ENCODE measurements around the gene ADRA1B. TPM values are rescaled to one million over a fixed set of nuclear protein-coding genes. Genes with fewer than 3 reads are reported as not detected.

ADRA1B gene
- 25.0 and 28.4 TPM in 2 replicates for total RNA-seq (2014; rRNA removed; shearing (Covaris generic); ENCODE audit: low replicate concordance)

- in situ Hi-C loops (cut with HindIII; ENCODE audit: low pct_unique_long_range_greater_than_20kb, low sequenced_read_pairs): loop anchor here (25.0 kb wide), 1 partner anchor 479 kb away; no protein-coding TSS in a partner anchor
- DNase-seq (ENCODE audit: low read depth): peak; percentile 82
These were observed at the start of gene ADRA1B for GRCh38 chr5:159915904-159916840. ADRA1B (plus strand) TSS chr5:159916482; CDS start chr5:159916906, 424 bp downstream.

- in situ Hi-C loops (cut with HindIII; ENCODE audit: low pct_unique_long_range_greater_than_20kb, low sequenced_read_pairs): no loop called here
- DNase-seq (ENCODE audit: low read depth): peak; percentile 47
These were observed 42.6 kb upstream of the ADRA1B start for GRCh38 chr5:159873680-159874079.

- DNase-seq (ENCODE audit: low read depth): peak; percentile 65
- in situ Hi-C loops (cut with HindIII; ENCODE audit: low pct_unique_long_range_greater_than_20kb, low sequenced_read_pairs): no loop called here
These were observed 42.0 kb upstream of the ADRA1B start for GRCh38 chr5:159874263-159874662.

- in situ Hi-C loops (cut with HindIII; ENCODE audit: low pct_unique_long_range_greater_than_20kb, low sequenced_read_pairs): no loop called here
- no peak for DNase-seq (ENCODE audit: low read depth)
These were observed 39.3 kb upstream of the ADRA1B start for GRCh38 chr5:159877016-159877415.

GRCh38 chr5:159877894-159878448, 38.3 kb upstream of the ADRA1B start:
- in situ Hi-C loops (cut with HindIII; ENCODE audit: low pct_unique_long_range_greater_than_20kb, low sequenced_read_pairs): no loop called here
- DNase-seq (ENCODE audit: low read depth): no peak

- in situ Hi-C loops (cut with HindIII; ENCODE audit: low pct_unique_long_range_greater_than_20kb, low sequenced_read_pairs): no loop called here
- peak; percentile 91 for DNase-seq (ENCODE audit: low read depth)
These were observed 37.3 kb upstream of the ADRA1B start for GRCh38 chr5:159878988-159879471.

GRCh38 chr5:159880676-159881075, 35.6 kb upstream of the ADRA1B start:
- in situ Hi-C loops (cut with HindIII; ENCODE audit: low pct_unique_long_range_greater_than_20kb, low sequenced_read_pairs): no loop called here
- no peak for DNase-seq (ENCODE audit: low read depth)

- no peak for DNase-seq (ENCODE audit: low read depth)
- in situ Hi-C loops (cut with HindIII; ENCODE audit: low pct_unique_long_range_greater_than_20kb, low sequenced_read_pairs): no loop called here
These were observed 34.3 kb upstream of the ADRA1B start for GRCh38 chr5:159881967-159882366.

GRCh38 chr5:159883522-159883950, 32.7 kb upstream of the ADRA1B start:
- DNase-seq (ENCODE audit: low read depth): no peak
- in situ Hi-C loops (cut with HindIII; ENCODE audit: low pct_unique_long_range_greater_than_20kb, low sequenced_read_pairs): no loop called here

- in situ Hi-C loops (cut with HindIII; ENCODE audit: low pct_unique_long_range_greater_than_20kb, low sequenced_read_pairs): no loop called here
- DNase-seq (ENCODE audit: low read depth): no peak
These were observed 31.2 kb upstream of the ADRA1B start for GRCh38 chr5:159884917-159885620.

GRCh38 chr5:159886296-159886695, 30.0 kb upstream of the ADRA1B start:
- in situ Hi-C loops (cut with HindIII; ENCODE audit: low pct_unique_long_range_greater_than_20kb, low sequenced_read_pairs): no loop called here
- no peak for DNase-seq (ENCODE audit: low read depth)

- DNase-seq (ENCODE audit: low read depth): no peak
- in situ Hi-C loops (cut with HindIII; ENCODE audit: low pct_unique_long_range_greater_than_20kb, low sequenced_read_pairs): no loop called here
These were observed 29.2 kb upstream of the ADRA1B start for GRCh38 chr5:159887050-159887449.

GRCh38 chr5:159888860-159889259, 27.4 kb upstream of the ADRA1B start:
- in situ Hi-C loops (cut with HindIII; ENCODE audit: low pct_unique_long_range_greater_than_20kb, low sequenced_read_pairs): no loop called here
- no peak for DNase-seq (ENCODE audit: low read depth)

- DNase-seq (ENCODE audit: low read depth): peak; percentile 54
- in situ Hi-C loops (cut with HindIII; ENCODE audit: low pct_unique_long_range_greater_than_20kb, low sequenced_read_pairs): no loop called here
These were observed 26.1 kb upstream of the ADRA1B start for GRCh38 chr5:159890141-159890540.

- peak; percentile 97 for DNase-seq (ENCODE audit: low read depth)
- in situ Hi-C loops (cut with HindIII; ENCODE audit: low pct_unique_long_range_greater_than_20kb, low sequenced_read_pairs): no loop called here
These were observed 24.9 kb upstream of the ADRA1B start for GRCh38 chr5:159891371-159891770.

GRCh38 chr5:159893040-159893695, 23.1 kb upstream of the ADRA1B start:
- DNase-seq (ENCODE audit: low read depth): no peak
- in situ Hi-C loops (cut with HindIII; ENCODE audit: low pct_unique_long_range_greater_than_20kb, low sequenced_read_pairs): no loop called here

GRCh38 chr5:159894149-159894720, 22.0 kb upstream of the ADRA1B start:
- in situ Hi-C loops (cut with HindIII; ENCODE audit: low pct_unique_long_range_greater_than_20kb, low sequenced_read_pairs): no loop called here
- no peak for DNase-seq (ENCODE audit: low read depth)

All from Caki2 (cell line).